ENCODE measurements around the gene TCIRG1.

Gene TCIRG1

DNA sequence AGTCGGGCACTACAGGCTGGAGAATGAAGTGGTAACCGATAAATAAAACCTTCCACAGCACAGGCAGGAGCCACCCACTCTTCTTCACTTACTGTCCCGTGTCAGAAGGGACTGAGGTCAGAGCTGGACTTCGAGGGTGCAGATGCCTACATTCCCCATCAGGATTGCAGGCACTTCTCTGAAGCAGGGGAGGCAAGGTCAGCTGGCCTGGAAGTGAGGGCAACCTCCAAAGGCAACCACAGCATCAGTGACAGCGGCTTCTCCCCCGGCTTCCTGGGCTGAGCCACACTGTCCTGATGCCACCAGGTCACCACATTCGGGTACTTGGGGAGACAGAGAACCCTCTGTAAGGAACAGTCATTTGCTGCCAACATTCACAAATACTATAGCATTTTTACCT lies 22.7 kb downstream of the TCIRG1 start:
- H3K27ac ChIP-seq: no peak overlapping the region
- TF ChIP-seq, protein P1, sequence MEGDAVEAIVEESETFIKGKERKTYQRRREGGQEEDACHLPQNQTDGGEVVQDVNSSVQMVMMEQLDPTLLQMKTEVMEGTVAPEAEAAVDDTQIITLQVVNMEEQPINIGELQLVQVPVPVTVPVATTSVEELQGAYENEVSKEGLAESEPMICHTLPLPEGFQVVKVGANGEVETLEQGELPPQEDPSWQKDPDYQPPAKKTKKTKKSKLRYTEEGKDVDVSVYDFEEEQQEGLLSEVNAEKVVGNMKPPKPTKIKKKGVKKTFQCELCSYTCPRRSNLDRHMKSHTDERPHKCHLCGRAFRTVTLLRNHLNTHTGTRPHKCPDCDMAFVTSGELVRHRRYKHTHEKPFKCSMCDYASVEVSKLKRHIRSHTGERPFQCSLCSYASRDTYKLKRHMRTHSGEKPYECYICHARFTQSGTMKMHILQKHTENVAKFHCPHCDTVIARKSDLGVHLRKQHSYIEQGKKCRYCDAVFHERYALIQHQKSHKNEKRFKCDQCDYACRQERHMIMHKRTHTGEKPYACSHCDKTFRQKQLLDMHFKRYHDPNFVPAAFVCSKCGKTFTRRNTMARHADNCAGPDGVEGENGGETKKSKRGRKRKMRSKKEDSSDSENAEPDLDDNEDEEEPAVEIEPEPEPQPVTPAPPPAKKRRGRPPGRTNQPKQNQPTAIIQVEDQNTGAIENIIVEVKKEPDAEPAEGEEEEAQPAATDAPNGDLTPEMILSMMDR (conservative IDR thresholded peaks at IDR 0.05): no peak

DNA sequence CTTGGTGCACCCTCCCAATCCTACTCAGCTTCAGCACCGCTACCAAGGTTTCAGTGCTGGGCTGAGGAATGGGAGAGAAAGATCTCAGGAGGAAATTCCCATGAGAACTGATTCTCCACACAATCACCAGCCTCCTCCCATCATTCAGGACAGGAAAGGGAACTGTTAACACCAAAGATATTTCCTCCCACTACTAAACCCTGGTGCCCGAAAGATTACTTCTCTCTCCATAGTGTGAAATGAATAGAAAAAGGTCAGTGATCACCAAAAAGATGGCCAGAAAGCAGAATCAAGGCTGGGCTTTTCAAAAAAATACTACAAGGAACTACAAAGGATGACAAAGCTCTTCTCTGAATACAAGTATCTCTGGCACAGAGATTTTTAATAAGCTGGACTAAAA lies 26.1 kb downstream of the TCIRG1 start:
- TF ChIP-seq, protein P1 (conservative IDR thresholded peaks at IDR 0.05): no peak
- H3K27ac ChIP-seq: no peak overlapping the region

DNA sequence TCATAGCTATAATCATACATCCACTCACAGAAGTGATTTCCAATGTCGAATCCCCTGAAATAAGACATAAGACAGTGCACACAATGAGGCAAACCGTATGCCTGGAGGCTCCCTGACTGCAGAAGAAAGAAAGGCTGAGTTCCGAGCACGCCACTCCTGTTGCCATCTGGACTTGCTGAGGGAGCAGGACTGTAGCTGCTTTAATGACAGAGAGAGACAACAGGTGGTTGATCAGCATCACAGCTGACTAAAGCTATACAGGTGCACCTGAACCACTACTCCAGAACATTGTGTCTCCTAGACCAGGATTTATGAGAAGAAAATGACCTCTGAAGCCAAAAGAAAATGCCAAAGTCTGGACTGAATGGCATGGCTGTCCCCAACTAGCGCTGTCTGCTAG lies 27.0 kb downstream of the TCIRG1 start:
- TF ChIP-seq, protein P1 (conservative IDR thresholded peaks at IDR 0.05): no peak

DNA sequence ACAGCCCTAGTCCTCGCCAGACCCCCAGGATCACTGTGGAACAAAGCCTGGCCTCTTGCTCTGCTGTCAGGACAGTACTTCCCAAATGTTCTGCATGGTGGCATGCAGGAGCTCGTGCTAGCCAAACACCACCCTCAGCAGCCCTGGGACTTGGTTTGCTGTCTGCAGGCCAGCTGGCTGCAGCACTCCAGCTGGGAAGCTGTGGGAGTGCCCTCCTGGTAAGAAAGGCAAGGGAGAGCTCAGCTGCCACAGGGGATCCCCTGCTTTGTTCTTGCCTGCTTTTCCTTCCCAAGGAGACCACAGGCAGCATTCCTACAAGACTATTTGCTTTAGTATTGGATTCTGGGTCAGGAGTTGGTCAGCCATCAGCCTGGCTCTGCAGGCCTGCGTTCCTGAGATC lies 27.9 kb downstream of the TCIRG1 start:
- TF ChIP-seq, protein P1 (conservative IDR thresholded peaks at IDR 0.05): no peak
- no peak overlapping the region for H3K27ac ChIP-seq

More for the DNA sequence above, 27.0 kb downstream of the TCIRG1 start:
- H3K27ac ChIP-seq: no peak overlapping the region

DNA sequence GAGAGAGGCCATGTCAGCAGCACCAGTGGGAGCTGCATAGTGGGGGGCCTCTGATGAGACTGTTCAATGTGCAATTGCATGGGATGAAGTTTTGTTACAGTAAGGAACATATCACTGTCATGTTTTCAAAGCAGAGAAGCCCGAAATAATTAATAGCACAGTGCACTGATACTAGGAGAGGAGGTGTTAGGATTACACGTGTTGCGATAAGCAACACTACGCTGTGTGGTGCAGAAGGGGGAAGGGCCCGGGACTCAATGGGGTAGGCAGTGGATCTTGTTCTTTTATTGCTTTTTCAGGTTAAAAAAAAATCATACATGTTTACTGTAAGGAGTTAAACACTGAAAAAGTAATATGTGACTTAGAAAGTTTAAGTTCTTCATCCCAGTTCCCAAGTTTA lies 29.2 kb downstream of the TCIRG1 start:
- TF ChIP-seq, protein P1 (conservative IDR thresholded peaks at IDR 0.05): no peak
- H3K27ac ChIP-seq: no peak overlapping the region

DNA sequence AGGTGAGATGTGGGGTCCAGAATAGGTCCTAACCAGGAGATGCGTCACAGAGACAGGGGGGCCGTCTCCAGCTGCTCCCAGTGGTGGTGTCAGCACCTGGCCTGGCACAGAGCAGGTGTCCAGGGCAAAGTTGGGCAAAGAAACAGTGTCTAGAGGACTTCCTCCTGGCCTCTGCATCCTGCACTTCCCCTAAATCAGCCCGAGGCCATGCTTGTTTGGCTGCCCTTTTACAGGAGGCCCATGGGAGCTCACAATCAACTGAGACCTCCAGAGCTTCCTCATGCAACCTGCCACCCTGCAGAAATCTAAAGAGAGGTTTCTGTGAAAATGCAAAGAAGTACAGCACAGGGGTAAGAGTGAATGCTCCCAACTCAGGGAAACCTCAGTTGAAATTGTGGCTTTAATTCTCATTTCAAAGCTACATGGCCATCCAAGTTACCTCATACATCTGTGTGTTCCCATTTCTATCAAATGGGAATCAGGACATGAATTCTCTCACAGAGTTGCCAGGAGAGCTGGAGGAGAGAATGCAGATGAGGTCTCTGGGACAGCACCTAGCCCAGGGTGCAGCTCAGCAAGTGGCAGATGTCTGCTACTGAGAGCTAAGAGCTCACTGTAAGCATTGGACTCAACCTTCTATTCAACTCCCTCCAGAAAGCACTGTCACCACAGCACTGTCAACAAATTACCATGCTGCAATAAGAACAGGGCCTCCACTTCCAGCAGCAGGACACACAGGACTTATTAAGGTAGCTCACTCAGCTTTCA lies 32.6 kb downstream of the TCIRG1 start:
- TF ChIP-seq, protein P1 (conservative IDR thresholded peaks at IDR 0.05): no peak
- H3K27ac ChIP-seq: no peak overlapping the region

DNA sequence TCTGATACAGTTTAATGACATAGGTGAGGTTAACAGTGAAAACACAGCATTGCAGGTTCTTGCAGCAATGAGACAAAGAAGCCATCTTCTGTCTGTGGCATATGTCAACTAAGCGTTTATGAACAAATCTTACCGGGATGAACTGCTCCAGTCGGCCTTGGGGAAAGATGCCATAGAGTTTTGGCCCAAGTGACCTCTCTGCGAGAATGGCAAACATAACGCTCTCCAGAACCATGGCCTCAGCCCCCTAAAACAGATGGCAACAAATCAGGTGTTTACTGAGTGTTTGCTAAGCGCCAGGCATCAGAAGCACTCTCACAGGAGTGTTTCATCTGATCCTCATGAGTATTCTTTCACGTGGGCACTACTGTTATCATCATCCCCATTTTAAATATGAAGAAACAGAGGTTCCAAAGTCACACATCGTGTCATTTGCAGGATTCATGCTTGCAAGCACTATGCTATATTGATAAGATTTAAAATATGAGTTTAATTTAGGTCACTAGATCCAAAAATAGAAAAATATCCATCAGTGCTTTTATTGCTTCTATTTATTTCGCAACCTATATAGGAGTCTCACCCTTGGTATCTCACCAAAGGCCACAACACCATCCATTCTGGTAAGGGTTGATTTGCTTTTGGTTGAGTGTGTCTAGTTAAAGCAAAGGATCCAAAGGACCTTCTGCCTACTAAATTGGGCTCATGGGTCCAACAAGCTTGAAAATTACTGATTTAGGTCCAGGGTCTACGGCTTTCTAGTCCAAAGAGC lies 35.9 kb downstream of the TCIRG1 start:
- TF ChIP-seq, protein P1 (conservative IDR thresholded peaks at IDR 0.05): no peak
- no peak overlapping the region for H3K27ac ChIP-seq

All from VCaP (cell line).